ENCODE results near the gene METTL6. TPM values are rescaled to one million over a fixed set of nuclear protein-coding genes. Genes with fewer than 3 reads are reported as not detected.
"Not testable (repeated sequence)": the region's sequence is repeated elsewhere in the genome, so short reads cannot be mapped to it uniquely, and the experiment has no call there.

METTL6 gene
- total RNA-seq, 3 donors from 2014 or later = 18.5 to 19.6 (median 18.8) TPM

DNA sequence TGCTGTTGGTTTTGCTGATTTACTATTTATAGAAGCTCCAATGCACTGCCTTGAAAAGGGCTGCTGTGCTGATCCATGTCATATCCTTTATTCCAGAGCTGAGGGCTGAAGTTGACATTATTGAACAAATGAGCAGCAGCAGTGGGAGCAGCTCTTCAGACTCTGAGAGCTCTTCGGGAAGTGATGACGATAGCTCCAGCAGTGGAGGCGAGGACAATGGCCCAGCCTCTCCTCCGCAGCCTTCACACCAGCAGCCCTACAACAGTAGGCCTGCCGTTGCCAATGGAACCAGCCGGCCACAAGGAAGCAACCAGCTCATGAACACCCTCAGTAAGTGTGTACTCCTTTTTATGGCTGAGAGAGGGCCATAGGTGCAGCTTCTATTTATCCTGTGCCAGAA, 8.9 kb upstream of the METTL6 start:
- DNase-seq (no peak), ATAC-seq (no peak)
- Mint-ChIP-seq H3K27me3 (ENCODE audit: low read depth) (no peaks in the 10 kb centered on the region), H3K36me3 (ENCODE audit: insufficient read depth) (peaks cover 66% of the 10 kb centered on the region), H3K4me1 (ENCODE audit: low read depth) (peaks cover 25% of the 10 kb centered on the region), H3K4me3 (no peak overlapping the region), H3K9me3 (no peaks in the 10 kb centered on the region)

GRCh38 chr3:15434756-15435155, 7.4 kb upstream of the METTL6 start:
- H3K27me3 Mint-ChIP-seq (ENCODE audit: low read depth) = no peaks in the 10 kb centered on the region
- no peaks in the 10 kb centered on the region for H3K9me3 Mint-ChIP-seq
- H3K4me3 Mint-ChIP-seq = no peak overlapping the region
- H3K4me1 Mint-ChIP-seq (ENCODE audit: low read depth) = peaks cover 19% of the 10 kb centered on the region
- ATAC-seq (no peak), DNase-seq (no peak)
- H3K36me3 Mint-ChIP-seq (ENCODE audit: insufficient read depth) = peaks cover 60% of the 10 kb centered on the region

DNA sequence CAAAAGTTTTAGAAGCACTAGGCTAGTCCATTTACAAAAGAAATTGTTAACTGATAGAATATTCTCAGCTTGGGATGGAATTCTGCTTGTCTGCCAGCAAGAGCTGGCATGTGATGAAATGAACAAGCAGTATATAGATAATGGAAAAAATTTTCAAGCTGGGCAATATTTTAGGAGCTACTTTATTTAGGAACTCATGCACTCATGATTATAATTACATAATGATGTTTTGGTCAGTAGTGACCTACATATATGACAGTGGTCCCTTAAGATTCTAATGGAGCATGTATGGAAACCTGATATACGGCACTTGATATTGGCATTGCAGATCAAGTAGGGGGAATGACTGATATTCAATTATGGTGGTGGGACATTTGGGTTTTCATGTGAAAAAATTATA, 6.2 kb upstream of the METTL6 start:
- Mint-ChIP-seq H3K36me3 (ENCODE audit: insufficient read depth) (peaks cover 51% of the 10 kb centered on the region), H3K4me1 (ENCODE audit: low read depth) (peaks cover 26% of the 10 kb centered on the region), H3K4me3 (no peak overlapping the region), H3K27me3 (ENCODE audit: low read depth) (no peaks in the 10 kb centered on the region), H3K9me3 (no peaks in the 10 kb centered on the region)
- ATAC-seq = no peak
- no peak for DNase-seq

GRCh38 chr3:15431256-15431837, 4.0 kb upstream of the METTL6 start:
- DNase-seq (no peak), ATAC-seq (no peak)
- peaks cover 41% of the 10 kb centered on the region for H3K36me3 Mint-ChIP-seq (ENCODE audit: insufficient read depth)
- H3K27me3 Mint-ChIP-seq (ENCODE audit: low read depth) = no peaks in the 10 kb centered on the region
- H3K4me1 Mint-ChIP-seq (ENCODE audit: low read depth) = peaks cover 38% of the 10 kb centered on the region
- no peak overlapping the region for H3K4me3 Mint-ChIP-seq
- no peaks in the 10 kb centered on the region for H3K9me3 Mint-ChIP-seq

DNA sequence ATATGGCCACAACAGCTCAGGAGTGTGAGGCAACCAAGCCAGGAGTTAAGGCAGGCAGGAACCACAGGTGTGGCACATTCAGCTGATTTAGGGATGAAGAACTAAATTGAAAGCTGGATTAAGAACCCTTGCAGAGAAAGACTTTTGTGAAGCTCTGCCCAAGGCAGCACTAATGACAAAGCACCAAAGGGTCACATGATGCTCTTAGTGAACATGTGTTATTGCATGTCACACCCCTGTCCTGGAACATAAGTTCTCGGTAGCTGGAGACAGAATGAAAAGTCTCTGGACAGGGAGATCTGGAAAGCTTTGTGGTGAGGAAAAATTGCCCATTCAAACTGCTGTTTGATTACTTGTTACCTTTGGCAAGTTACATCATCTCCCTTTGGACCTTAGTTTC, 3.3 kb upstream of the METTL6 start:
- H3K4me1 Mint-ChIP-seq (ENCODE audit: low read depth) = peaks cover 45% of the 10 kb centered on the region
- H3K4me3 Mint-ChIP-seq = no peak overlapping the region
- peaks cover 37% of the 10 kb centered on the region for H3K36me3 Mint-ChIP-seq (ENCODE audit: insufficient read depth)
- ATAC-seq (no peak), DNase-seq (no peak)
- no peaks in the 10 kb centered on the region for H3K9me3 Mint-ChIP-seq
- no peaks in the 10 kb centered on the region for H3K27me3 Mint-ChIP-seq (ENCODE audit: low read depth)

- Mint-ChIP-seq H3K36me3 (ENCODE audit: insufficient read depth) (peaks cover 33% of the 10 kb centered on the region), H3K27me3 (ENCODE audit: low read depth) (no peaks in the 10 kb centered on the region)
Measured at GRCh38 chr3:15429080-15429479, 1.7 kb upstream of the METTL6 start.

GRCh38 chr3:15428539-15428938, 1.2 kb upstream of the METTL6 start:
- ATAC-seq (peak; percentile 69 to 71), DNase-seq (peak; percentile 12)
- H3K36me3 Mint-ChIP-seq (ENCODE audit: insufficient read depth) = peaks cover 29% of the 10 kb centered on the region
- H3K4me3 Mint-ChIP-seq = peak overlapping the region; percentile 100
- no peaks in the 10 kb centered on the region for H3K27me3 Mint-ChIP-seq (ENCODE audit: low read depth)
- H3K4me1 Mint-ChIP-seq (ENCODE audit: low read depth) = peaks cover 52% of the 10 kb centered on the region
- H3K9me3 Mint-ChIP-seq = no peaks in the 10 kb centered on the region

More at GRCh38 chr3:15429080-15429479, 1.7 kb upstream of the METTL6 start:
- DNase-seq (no peak), ATAC-seq (no peak)
- Mint-ChIP-seq H3K4me1 (ENCODE audit: low read depth) (peaks cover 52% of the 10 kb centered on the region), H3K9me3 (no peaks in the 10 kb centered on the region), H3K4me3 (peak overlapping the region; percentile 100)

GRCh38 chr3:15427981-15428380, 637 bp upstream of the METTL6 start:
- Mint-ChIP-seq H3K4me3 (peak overlapping the region; percentile 100), H3K27me3 (ENCODE audit: low read depth) (no peaks in the 10 kb centered on the region), H3K36me3 (ENCODE audit: insufficient read depth) (peaks cover 26% of the 10 kb centered on the region), H3K4me1 (ENCODE audit: low read depth) (peaks cover 52% of the 10 kb centered on the region), H3K9me3 (no peaks in the 10 kb centered on the region)
- no peak for DNase-seq
- no peak for ATAC-seq

- ATAC-seq = no peak
- Mint-ChIP-seq H3K36me3 (ENCODE audit: insufficient read depth) (peaks cover 21% of the 10 kb centered on the region), H3K9me3 (no peaks in the 10 kb centered on the region), H3K4me1 (ENCODE audit: low read depth) (peaks cover 46% of the 10 kb centered on the region), H3K27me3 (ENCODE audit: low read depth) (no peaks in the 10 kb centered on the region), H3K4me3 (peak overlapping the region; percentile 100)
- no peak for DNase-seq
Measured at GRCh38 chr3:15426579-15427118, 695 bp downstream of the METTL6 start.

GRCh38 chr3:15420871-15421270, 6.5 kb downstream of the METTL6 start:
- DNase-seq = no peak
- no peak for ATAC-seq
- Mint-ChIP-seq H3K36me3 (ENCODE audit: insufficient read depth) (peaks cover 30% of the 10 kb centered on the region), H3K4me1 (ENCODE audit: low read depth) (peaks cover 20% of the 10 kb centered on the region), H3K4me3 (no peak overlapping the region), H3K27me3 (ENCODE audit: low read depth) (no peaks in the 10 kb centered on the region), H3K9me3 (no peaks in the 10 kb centered on the region)

DNA sequence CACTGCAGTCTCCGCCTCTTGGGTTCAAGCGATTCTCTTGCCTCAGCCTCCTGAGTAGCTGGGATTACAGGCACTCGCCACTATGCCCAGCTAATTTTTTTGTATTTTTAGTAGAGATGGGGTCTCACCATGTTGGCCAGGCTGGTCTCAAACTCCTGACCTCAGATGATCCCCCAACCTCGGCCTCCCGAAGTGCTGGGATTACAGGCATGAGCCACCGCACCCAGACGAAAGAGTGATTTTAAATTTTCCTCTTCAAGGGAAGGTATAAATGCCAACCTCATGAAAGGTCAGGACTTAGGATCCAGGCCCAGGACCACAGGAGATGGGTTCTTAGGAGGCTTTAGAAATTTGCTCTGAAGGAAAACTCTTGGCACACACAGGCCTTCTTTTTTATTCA, 16.4 kb downstream of the METTL6 start:
- not testable (repeated sequence) for DNase-seq; H3K4me1 Mint-ChIP-seq (ENCODE audit: low read depth); H3K27me3 Mint-ChIP-seq (ENCODE audit: low read depth); H3K9me3 Mint-ChIP-seq; ATAC-seq; H3K4me3 Mint-ChIP-seq
- H3K36me3 Mint-ChIP-seq (ENCODE audit: insufficient read depth) = peaks cover 36% of the 10 kb centered on the region

DNA sequence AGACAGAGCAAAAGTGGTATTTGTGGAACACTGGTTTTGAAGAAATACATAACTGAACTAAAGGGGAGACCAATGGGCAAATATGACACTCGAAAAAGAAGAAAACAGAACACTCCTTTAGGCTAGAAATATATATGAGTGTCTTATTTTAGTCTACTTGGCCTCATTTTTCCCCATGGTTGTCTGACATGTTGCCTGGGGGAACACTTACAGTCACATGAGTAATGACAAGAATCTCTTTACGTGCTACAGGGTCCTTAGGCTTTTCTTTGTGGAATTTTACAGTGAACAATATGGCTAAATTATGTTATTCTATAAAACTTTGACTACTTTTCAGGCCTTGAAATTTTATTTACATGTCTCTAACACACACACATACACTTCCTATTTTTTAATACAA, 17.6 kb downstream of the METTL6 start:
- Mint-ChIP-seq H3K27me3 (ENCODE audit: low read depth) (no peaks in the 10 kb centered on the region), H3K4me3 (no peak overlapping the region), H3K4me1 (ENCODE audit: low read depth) (no peaks in the 10 kb centered on the region), H3K9me3 (no peaks in the 10 kb centered on the region), H3K36me3 (ENCODE audit: insufficient read depth) (peaks cover 25% of the 10 kb centered on the region)
- ATAC-seq (no peak), DNase-seq (no peak)

DNA sequence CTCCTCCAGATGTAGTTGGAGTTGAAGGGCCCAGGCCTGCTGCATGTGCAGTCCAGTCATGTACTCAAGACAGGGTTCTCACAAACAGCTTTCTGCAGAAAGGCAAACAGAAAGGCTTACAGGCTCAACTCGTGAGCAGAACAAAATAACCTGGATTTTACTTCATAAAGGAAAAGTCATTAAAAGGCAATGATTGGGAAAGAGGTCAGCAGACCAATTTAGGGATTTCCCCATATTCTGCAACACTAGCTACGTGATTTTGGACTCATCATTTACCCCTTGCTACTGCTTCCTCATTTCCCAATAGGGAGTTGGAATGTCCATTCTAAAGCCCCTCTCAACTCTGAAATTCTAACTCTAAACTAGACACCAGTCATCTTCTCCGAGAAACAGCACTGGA, 18.1 kb downstream of the METTL6 start:
- Mint-ChIP-seq H3K36me3 (ENCODE audit: insufficient read depth) (peaks cover 20% of the 10 kb centered on the region), H3K4me1 (ENCODE audit: low read depth) (no peaks in the 10 kb centered on the region), H3K27me3 (ENCODE audit: low read depth) (no peaks in the 10 kb centered on the region), H3K9me3 (no peaks in the 10 kb centered on the region), H3K4me3 (no peak overlapping the region)
- DNase-seq (no peak), ATAC-seq (no peak)

GRCh38 chr3:15405448-15406050, 21.8 kb downstream of the METTL6 start:
- ATAC-seq (peak; percentile 69 to 73), DNase-seq (no peak)
- H3K4me1 Mint-ChIP-seq (ENCODE audit: low read depth) = peaks cover 7% of the 10 kb centered on the region
- H3K4me3 Mint-ChIP-seq = no peak overlapping the region
- H3K36me3 Mint-ChIP-seq (ENCODE audit: insufficient read depth) = peaks cover 7% of the 10 kb centered on the region
- no peaks in the 10 kb centered on the region for H3K9me3 Mint-ChIP-seq
- no peaks in the 10 kb centered on the region for H3K27me3 Mint-ChIP-seq (ENCODE audit: low read depth)

DNA sequence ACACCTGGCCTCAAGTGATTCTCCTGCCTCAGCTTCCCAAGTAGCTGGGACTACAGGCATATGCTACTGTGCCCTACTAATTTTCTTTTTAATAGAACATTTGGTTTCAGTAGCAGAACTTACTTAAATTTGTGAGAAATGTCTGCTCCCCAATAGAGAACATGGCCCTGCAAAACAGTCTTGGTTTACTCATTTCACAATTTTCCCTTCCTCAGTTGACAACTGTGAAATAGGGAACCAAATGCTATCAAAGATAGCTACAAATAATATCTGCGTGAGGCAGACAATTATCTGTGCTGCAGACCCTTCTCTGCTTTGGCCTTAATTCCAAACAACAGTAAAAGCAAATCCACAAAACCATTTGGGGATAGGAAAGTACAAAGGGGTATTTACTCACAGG, 22.6 kb downstream of the METTL6 start:
- Mint-ChIP-seq H3K9me3 (no peaks in the 10 kb centered on the region), H3K4me3 (no peak overlapping the region), H3K4me1 (ENCODE audit: low read depth) (peaks cover 15% of the 10 kb centered on the region), H3K27me3 (ENCODE audit: low read depth) (no peaks in the 10 kb centered on the region), H3K36me3 (ENCODE audit: insufficient read depth) (peaks cover 4% of the 10 kb centered on the region)
- no peak for ATAC-seq
- DNase-seq = no peak
